ENCODE measurements around the gene HDDC3.

- TF ChIP-seq POLR2A (IDR thresholded peaks at IDR 0.05) (no peak), CTCF (IDR thresholded peaks at IDR 0.05) (no peak)
These were observed 21.8 kb upstream of the HDDC3 start for GRCh38 chr15:90953947-90954711.

All from lower leg skin (tissue), 3 donors.